Activated T-cell treated with anti-CD3 and anti-CD28 coated beads for 1 hour (primary cell): ENCODE measurements around the gene SLFN13.
"Not testable (repeated sequence)": the region's sequence is repeated elsewhere in the genome, so short reads cannot be mapped to it uniquely, and the experiment has no call there.

Source experiments
- DNase-seq: peaks from one replicate; pipeline ENCODE4 v3.0.0-alpha.2; 2020; ENCODE audit warnings: low read depth

SLFN13 gene, protein sequence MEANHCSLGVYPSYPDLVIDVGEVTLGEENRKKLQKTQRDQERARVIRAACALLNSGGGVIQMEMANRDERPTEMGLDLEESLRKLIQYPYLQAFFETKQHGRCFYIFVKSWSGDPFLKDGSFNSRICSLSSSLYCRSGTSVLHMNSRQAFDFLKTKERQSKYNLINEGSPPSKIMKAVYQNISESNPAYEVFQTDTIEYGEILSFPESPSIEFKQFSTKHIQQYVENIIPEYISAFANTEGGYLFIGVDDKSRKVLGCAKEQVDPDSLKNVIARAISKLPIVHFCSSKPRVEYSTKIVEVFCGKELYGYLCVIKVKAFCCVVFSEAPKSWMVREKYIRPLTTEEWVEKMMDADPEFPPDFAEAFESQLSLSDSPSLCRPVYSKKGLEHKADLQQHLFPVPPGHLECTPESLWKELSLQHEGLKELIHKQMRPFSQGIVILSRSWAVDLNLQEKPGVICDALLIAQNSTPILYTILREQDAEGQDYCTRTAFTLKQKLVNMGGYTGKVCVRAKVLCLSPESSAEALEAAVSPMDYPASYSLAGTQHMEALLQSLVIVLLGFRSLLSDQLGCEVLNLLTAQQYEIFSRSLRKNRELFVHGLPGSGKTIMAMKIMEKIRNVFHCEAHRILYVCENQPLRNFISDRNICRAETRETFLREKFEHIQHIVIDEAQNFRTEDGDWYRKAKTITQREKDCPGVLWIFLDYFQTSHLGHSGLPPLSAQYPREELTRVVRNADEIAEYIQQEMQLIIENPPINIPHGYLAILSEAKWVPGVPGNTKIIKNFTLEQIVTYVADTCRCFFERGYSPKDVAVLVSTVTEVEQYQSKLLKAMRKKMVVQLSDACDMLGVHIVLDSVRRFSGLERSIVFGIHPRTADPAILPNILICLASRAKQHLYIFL

GRCh38 chr17:35448214-35448898, at the start of gene SLFN13:
Gene SLFN13 (minus strand): TSS chr17:35448766. CDS start chr17:35445680, 3,086 bp downstream.
- DNase-seq: peak; percentile 66

DNA sequence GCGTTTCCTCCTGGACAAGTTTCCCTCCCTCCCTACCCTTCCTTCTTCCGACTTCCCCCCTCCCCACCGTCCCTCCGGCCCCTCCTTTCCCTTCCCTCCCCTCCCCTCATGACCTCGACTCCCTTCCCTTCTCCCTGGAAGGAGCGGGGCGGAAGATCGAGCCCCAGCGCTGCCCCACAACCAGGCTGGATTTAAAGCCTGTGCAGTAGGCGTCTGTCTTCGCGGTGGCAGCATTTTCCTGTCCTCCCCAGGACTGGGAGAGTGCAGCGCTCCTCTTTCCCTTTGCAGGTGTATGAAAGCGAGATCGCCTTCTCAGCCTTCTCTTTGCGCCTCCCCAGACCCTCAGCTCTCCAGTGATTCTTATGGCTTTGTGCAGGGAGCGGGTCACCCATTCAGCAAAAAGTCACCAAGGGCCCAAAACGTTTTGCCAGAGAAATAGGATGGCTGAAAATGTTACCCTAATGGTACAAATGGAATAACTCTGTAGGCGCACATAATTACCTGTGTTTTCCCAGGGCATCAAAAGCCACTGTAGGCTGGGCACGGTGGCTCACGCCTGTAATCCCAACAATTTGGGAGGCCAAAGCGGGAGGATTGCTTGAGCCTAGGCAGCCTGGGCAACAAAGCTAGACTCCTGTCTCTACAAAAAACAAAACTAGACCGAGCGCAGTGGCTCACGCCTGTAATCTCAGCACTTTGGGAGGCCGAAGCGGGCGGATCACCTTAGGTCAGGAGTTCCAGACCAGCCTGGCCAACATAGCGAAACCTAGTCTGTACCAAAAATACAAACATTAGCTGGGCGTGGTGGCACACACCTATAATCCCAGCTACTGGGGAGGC, 48.1 kb upstream of the SLFN13 start:
- no peak for DNase-seq

DNA sequence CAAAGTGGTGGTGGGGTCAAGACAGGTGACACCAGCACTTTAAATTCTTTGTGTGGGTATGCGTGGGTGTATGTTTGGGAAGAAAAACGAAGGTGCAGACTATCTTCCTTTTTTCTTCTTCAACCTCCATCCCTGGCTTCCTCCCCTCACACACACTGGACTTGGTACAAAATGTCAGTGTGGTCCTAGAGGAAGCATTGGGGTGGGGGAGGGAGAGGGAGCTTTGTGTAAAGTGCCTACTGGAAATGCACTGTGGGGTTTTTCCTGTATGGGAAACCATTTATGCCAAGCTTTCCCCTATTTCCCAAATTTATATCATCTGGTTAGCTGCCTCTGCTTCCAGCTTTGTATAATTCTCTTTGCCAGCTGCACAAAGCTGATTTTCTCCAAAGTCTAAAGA, 44.5 kb upstream of the SLFN13 start:
- no peak for DNase-seq

DNA sequence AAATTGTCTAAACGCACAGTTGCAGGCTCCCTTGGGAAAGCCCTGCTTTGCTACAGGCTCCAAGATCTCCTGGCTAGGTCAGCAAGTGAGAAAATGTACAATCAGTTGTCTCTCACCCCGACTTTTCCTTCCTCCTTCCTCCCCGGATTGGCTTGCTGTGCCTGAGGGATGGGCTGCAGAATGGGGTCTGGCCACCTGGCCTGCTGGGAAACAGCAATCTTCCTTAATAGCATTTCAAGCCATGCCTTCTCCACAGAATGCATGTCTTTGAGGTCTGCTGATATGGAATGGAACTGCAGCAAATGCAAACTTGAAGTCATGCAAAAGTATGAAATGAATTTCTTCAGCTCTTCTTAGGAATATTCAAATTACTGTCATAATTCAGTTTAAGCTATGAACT, 42.9 kb upstream of the SLFN13 start:
- DNase-seq: no peak

DNA sequence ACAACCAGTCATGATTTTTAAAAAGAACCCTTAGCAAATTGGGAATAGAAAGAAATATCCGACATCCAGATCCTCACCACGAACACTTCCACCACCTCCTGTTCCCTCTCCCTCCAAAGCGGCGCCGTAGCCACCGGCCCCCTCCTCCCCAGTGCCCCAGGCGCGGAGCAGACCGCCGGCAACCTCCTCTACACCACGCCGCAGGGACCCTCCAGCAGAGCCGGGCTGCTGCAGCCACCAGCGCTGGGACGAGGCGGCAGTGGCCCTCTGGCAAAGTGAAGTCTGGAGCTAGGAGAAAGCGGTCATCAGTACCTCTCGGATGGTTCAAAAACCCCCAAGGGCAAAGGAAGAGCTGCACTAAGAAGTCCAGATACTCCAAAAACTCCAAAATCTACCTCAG, 41.4 kb upstream of the SLFN13 start:
- no peak for DNase-seq

- no peak for DNase-seq
These were observed 40.4 kb upstream of the SLFN13 start for GRCh38 chr17:35488991-35489390.

DNA sequence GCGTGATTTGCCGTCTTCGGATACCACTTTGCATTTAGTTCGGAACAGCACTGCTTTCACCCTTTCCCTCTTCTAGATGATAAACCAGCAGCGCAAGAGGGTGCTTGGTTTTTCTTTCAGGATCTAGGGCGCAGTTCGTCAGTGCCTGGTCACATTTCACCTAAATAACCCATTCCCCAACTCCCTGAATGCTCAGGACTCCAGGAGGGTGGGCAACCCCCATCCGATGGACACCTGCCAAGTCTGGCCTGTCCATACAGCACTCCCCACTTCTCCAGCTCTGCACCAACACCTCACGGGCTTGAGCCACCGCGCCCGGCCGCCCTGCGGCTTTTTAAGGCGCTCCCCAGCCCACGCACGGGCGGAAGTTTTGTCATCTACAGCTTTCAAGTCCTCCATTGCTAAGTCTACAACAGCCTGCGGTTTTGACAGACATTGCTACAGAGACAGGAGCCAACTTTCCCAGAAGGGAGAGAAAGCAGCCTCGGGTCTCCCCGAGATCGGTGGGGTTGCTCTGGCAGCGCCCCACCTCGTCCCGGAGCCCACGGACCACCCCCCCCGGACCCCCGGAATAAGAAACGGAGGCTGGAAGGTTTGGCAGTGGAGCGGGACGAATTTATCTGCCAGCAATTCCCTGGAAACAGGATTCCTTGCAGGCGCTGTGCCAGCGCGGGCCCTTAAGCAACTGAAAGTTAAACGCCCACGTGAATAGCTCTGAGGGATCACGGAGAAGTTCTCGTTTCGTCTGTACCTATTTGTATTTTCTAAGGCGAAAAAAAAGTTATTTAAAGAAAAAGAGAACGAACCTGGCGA, 38.6 kb upstream of the SLFN13 start:
- DNase-seq: peak; percentile 58

GRCh38 chr17:35479271-35479670, 30.7 kb upstream of the SLFN13 start:
- DNase-seq: no peak

- no peak for DNase-seq
These were observed 28.7 kb upstream of the SLFN13 start for GRCh38 chr17:35477248-35477647.

GRCh38 chr17:35476283-35476820, 27.8 kb upstream of the SLFN13 start:
- no peak for DNase-seq

DNA sequence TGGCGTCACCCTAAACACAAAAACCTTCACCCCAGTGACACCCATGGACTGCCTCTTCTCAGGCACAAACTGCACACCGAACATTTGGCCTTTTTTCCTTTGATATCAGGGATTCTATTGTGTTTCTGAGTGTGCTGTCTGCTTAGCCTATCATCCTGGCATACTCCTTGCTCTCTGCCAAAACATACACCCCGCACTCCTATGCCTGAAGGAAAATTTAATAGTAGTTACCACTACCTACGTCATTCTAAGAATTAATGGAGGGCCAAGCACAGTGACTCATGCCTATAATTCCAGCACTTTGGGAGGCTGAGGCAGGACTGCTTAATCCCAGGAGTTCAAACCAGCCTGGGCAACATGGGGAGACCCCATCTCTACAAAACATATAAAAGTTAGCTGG, 19.9 kb upstream of the SLFN13 start:
- no peak for DNase-seq

DNA sequence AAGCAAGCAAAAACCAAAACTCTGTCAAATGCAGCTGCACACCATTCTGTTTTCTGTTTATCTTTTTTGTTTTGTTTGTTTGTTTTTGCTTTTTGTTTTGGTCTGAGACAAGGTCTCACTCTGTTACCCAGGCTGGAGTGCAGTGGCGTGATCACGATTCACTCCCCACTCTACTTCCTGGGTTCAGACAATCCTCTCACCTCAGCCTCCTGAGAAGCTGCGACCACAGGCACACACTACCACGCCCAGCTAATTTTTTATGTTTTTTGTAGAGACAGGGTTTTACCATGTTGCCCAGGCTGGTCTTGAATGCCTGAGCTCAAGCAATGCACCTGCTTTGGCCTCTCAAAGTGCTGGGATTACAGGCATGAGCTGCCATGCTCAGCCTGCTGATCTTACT, 19.3 kb upstream of the SLFN13 start:
- DNase-seq: no peak

- no peak for DNase-seq
These were observed 11.8 kb upstream of the SLFN13 start for GRCh38 chr17:35460354-35460851.

- not testable (repeated sequence) for DNase-seq
These were observed 5.5 kb upstream of the SLFN13 start for GRCh38 chr17:35454035-35454434.

DNA sequence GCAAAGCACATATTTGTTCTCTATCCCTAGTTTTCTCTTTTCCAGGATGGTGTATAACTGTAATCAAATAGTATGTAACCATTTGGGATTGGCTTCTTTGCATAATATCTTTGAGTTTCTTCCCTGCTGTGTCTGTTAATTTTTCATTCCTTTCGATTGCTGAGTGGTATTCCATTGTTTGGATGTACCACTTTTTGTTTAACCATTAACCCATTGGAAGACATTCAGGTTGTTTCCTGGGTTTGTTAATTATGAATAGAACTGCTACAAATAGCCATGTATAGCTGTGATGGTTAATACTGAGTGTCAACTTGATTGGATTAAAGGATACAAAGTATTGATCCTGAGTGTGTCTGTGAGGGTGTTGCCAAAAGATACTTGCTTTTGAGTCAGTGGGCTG, 4.6 kb upstream of the SLFN13 start:
- no peak for DNase-seq

GRCh38 chr17:35449371-35449931, 885 bp upstream of the SLFN13 start:
- DNase-seq: no peak

- DNase-seq: no peak
These were observed 297 bp upstream of the SLFN13 start for GRCh38 chr17:35448899-35449227.

DNA sequence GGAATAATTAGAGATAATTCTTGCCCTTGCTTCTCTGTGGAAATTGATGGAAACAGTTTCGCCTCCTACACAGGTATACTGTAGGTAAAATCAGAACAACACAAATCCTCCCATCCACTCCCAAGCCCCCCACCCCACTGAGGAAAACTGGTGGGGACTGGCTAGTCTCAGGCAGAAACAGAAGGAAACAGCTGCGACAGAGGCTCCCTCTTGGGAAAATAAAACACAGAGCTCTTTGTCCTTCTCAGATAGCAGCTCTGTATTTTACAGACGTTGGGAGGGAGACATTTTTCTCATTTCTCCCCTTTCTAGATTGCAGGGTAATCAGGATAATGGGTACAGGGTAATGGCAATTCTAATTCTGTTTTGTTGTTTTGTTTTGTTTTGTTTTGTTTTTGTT, 1.1 kb downstream of the SLFN13 start:
- no peak for DNase-seq

DNA sequence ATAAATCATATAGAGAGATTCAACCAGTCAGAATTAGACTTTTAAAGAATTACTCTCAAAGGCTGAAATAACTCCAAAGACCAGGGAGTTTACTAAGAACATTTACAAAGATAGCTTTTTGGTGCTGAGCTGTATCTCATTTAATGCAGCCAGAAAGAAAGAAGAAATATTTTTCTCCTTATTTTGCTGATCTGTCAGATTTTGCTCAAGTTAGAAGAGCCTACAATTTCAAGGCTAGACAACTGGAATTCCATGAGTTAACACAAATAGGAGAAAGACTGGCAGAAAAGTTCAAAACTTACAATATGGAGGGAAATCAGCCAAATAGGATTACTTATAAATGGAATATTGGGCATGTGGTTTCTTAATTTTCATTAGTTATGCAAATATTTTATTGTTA, 10.1 kb downstream of the SLFN13 start:
- DNase-seq: no peak
